Duodenal mucosa (tissue), 2 donors: ENCODE results near the gene ID4.

Experiments
- H3K27ac ChIP-seq: one replicate; pipeline ENCODE4 v1.7.0; 2013; ENCODE audit warnings: low read depth, low read length
- H3K27me3 ChIP-seq, 2 donors: one replicate each; pipeline ENCODE4 v1.7.0; 2013; ENCODE audit warnings: low read length in 2 of 2, control low read depth in 1 of 2; ENCODE audit not compliant: insufficient read depth in 2 of 2, control insufficient read depth in 1 of 2
- H3K36me3 ChIP-seq, 2 donors: one replicate each; pipeline ENCODE4 v1.7.0; 2013; ENCODE audit warnings: low read length in 2 of 2, control low read depth in 1 of 2; ENCODE audit not compliant: insufficient read depth in 2 of 2, control insufficient read depth in 1 of 2
- H3K4me1 ChIP-seq, 2 donors: one replicate each; pipeline ENCODE4 v1.7.0; 2013; ENCODE audit warnings: low read length in 2 of 2, control low read depth in 1 of 2; ENCODE audit not compliant: insufficient read depth in 2 of 2, control insufficient read depth in 1 of 2
- H3K4me3 ChIP-seq, 2 donors: one replicate each; pipeline ENCODE4 v1.7.0; 2013; ENCODE audit warnings: low read length in 2 of 2, low read depth in 1 of 2
- H3K9ac ChIP-seq, 2 donors: one replicate each; pipeline ENCODE4 v1.7.0; 2013; ENCODE audit warnings: low read length in 2 of 2, low read depth in 1 of 2
- H3K9me3 ChIP-seq, 2 donors: one replicate each; pipeline ENCODE4 v1.7.0; 2013; ENCODE audit warnings: low read length in 2 of 2, control low read depth in 1 of 2; ENCODE audit not compliant: control insufficient read depth in 1 of 2

The ID4 gene

GRCh38 chr6:19842030-19842615 is 5.0 kb downstream of the ID4 start:
- H3K4me3 ChIP-seq, result no peak overlapping the region
- no peak overlapping the region for H3K27ac ChIP-seq
- no peaks in the 10 kb centered on the region for H3K36me3 ChIP-seq
- H3K4me1 ChIP-seq, result no peaks in the 10 kb centered on the region
- no peaks in the 10 kb centered on the region for H3K9me3 ChIP-seq
- no peak overlapping the region for H3K9ac ChIP-seq
- peaks cover 0 to 9% of the 10 kb centered on the region in 2 donors for H3K27me3 ChIP-seq

- Histone ChIP-seq H3K9me3 (no peaks in the 10 kb centered on the region), H3K27ac (no peak overlapping the region), H3K9ac (no peak overlapping the region), H3K4me3 (no peak overlapping the region), H3K4me1 (no peaks in the 10 kb centered on the region), H3K36me3 (no peaks in the 10 kb centered on the region), H3K27me3 (no peaks in the 10 kb centered on the region)
Measured at GRCh38 chr6:19844689-19845088, 7.5 kb downstream of the ID4 start.

- H3K27ac ChIP-seq, result no peak overlapping the region
- H3K4me1 ChIP-seq, result no peaks in the 10 kb centered on the region
- H3K4me3 ChIP-seq, result no peak overlapping the region
Measured at GRCh38 chr6:19845266-19846041, 8.3 kb downstream of the ID4 start.

GRCh38 chr6:19848465-19849029 is 11.4 kb downstream of the ID4 start:
- H3K9me3 ChIP-seq, result no peaks in the 10 kb centered on the region
- H3K27ac ChIP-seq, result no peak overlapping the region
- H3K27me3 ChIP-seq, result no peaks in the 10 kb centered on the region
- H3K4me1 ChIP-seq, result peaks cover 0 to 5% of the 10 kb centered on the region in 2 donors
- H3K36me3 ChIP-seq, result no peaks in the 10 kb centered on the region
- H3K9ac ChIP-seq, result no peak overlapping the region
- no peak overlapping the region for H3K4me3 ChIP-seq

More at GRCh38 chr6:19845266-19846041, 8.3 kb downstream of the ID4 start:
- Histone ChIP-seq H3K9ac (no peak overlapping the region), H3K27me3 (no peaks in the 10 kb centered on the region), H3K9me3 (no peaks in the 10 kb centered on the region), H3K36me3 (no peaks in the 10 kb centered on the region)

GRCh38 chr6:19849196-19849595 is 12.0 kb downstream of the ID4 start:
- Histone ChIP-seq H3K27ac (no peak overlapping the region), H3K36me3 (no peaks in the 10 kb centered on the region), H3K4me1 (peaks cover 0 to 5% of the 10 kb centered on the region in 2 donors), H3K9ac (no peak overlapping the region), H3K4me3 (no peak overlapping the region), H3K27me3 (no peaks in the 10 kb centered on the region), H3K9me3 (no peaks in the 10 kb centered on the region)

GRCh38 chr6:19849755-19850154 is 12.6 kb downstream of the ID4 start:
- Histone ChIP-seq H3K36me3 (no peaks in the 10 kb centered on the region), H3K27ac (no peak overlapping the region), H3K9ac (no peak overlapping the region), H3K9me3 (no peaks in the 10 kb centered on the region), H3K4me1 (peaks cover 0 to 5% of the 10 kb centered on the region in 2 donors), H3K27me3 (no peaks in the 10 kb centered on the region), H3K4me3 (no peak overlapping the region)

- Histone ChIP-seq H3K27ac (no peak overlapping the region), H3K36me3 (no peaks in the 10 kb centered on the region), H3K4me1 (peaks cover 0 to 5% of the 10 kb centered on the region in 2 donors), H3K4me3 (peak overlapping the region in 1 of 2 donors; percentile 26), H3K9me3 (no peaks in the 10 kb centered on the region), H3K9ac (peak overlapping the region in 1 of 2 donors; percentile 31), H3K27me3 (no peaks in the 10 kb centered on the region)
Measured at GRCh38 chr6:19851241-19852089, 14.3 kb downstream of the ID4 start.

GRCh38 chr6:19852090-19852457 is 14.9 kb downstream of the ID4 start:
- peak overlapping the region in 1 of 2 donors; percentile 26 for H3K4me3 ChIP-seq
- no peak overlapping the region for H3K27ac ChIP-seq
- H3K9me3 ChIP-seq, result no peaks in the 10 kb centered on the region
- H3K27me3 ChIP-seq, result no peaks in the 10 kb centered on the region
- H3K9ac ChIP-seq, result peak overlapping the region in 1 of 2 donors; percentile 31
- H3K4me1 ChIP-seq, result peaks cover 0 to 5% of the 10 kb centered on the region in 2 donors
- no peaks in the 10 kb centered on the region for H3K36me3 ChIP-seq

- Histone ChIP-seq H3K4me1 (peaks cover 0 to 5% of the 10 kb centered on the region in 2 donors), H3K27me3 (no peaks in the 10 kb centered on the region), H3K9ac (no peak overlapping the region), H3K4me3 (no peak overlapping the region), H3K27ac (no peak overlapping the region), H3K36me3 (no peaks in the 10 kb centered on the region), H3K9me3 (no peaks in the 10 kb centered on the region)
Measured at GRCh38 chr6:19852927-19853326, 15.8 kb downstream of the ID4 start.
